GM21360 (cell line): Measurements from ENCODE around the gene SEMA7A.
A peak's percentile ranks its signal among the peaks of the same experiment; 100 is the strongest.

Source experiments
- ATAC-seq: cut with Tn5 transposase; IDR thresholded peaks from one replicate; pipeline ENCODE4 v1.9.1; 2021; ENCODE audit warnings: mild to moderate bottlenecking, moderate library complexity; ENCODE audit not compliant: unreplicated experiment

SEMA7A gene

DNA sequence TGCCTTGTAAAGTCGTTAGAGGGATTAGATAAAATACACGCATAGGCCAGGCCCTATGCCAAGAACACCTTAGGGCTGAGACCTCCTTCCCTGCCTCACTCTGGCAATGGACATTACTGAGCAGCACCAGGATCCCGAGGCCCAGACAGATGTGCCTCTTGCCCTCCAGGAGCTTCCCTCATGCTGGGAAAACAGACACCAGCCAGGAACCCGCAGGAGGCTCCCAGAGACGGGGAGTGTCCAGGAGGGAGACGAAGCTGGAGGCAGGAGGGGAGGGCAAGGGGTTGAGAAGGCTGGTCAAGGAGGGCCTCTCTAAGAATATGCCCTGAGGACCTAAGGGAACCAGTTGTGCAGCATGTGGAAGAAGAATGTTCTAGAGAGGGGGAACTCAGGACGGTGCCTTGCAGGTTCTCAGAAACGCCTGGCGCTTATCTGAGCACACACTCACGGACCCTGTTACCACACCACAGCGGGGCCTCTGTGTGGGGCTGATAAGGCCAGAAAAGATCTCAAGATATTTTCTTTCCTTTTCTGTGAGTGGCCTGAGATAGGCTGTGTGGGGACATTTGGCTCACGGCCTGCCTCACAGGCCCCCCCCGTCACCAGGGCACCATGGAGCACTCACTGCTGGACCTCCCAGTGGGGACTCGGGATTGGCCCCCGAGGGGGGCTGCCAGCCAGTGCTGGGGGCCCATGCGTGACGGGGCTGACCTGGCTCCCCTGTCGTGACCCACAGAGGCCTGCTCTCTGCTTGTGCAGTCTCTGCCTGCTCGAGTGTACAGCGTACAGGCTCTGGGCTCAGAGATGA, 44.3 kb downstream of the SEMA7A start:
- ATAC-seq: no peak

DNA sequence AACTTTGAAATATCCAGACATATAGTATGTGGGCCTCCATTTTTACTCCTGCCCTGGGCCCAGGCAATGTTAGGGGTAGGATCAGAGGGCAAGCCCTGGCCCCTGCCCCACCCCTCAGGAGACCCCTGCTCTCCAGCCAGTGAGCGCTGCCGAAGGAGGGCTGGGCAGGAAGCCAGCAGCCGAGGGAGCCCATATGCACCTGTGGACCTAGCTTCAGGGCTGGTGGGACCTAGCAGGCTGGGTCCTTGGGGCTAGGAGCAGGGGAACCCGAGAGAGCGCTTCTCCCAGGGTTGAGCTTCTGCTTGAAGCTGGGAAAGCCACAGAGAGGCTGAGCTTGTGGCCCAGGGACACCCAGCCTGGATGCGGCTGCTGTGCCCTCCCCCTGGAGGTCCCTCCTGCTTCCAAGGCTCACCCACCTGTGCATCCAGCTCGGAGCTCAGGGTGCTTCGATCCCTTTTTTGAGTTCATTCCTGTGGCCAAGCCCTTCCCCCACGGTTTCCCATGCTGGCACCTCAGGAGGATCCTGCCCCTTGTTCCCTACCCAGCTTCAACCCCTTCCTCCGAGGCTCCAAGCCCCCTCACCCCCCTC, 45.3 kb downstream of the SEMA7A start:
- no peak for ATAC-seq

DNA sequence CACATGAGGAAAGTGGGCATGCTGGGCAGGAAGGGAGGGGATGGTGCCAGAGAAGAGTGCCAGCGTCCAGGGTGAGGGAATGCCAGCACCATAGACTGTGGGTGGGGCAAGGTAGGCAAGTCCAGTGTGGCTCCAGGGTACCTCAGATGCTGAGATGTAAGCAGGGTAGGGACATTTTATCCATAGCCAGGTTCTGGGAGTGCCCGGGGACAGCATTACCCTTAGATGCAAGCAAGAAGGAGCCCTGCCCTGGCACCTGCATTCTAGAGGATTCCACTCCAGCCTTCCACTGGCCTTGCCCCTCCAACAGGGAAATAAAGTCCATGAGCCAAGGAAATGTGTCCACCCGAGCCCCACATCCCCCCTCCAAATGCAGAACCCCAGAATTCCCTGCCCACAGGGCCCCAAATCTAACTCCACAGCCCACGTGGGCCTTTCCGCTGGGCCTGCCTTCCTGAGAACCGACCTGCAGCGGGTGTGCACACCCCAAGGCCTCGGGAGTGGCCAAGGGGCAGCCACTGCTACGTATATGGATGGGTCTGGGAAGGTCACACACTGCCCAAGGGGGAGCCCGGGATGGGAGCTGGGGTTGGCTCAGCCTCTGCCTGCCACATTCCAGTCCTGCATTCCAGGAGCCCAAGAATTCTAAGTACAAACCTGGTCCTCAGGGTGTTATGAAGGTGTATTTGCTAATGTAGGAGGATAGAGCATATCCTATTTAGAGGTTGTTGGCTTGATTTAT, 46.0 kb downstream of the SEMA7A start:
- no peak for ATAC-seq

DNA sequence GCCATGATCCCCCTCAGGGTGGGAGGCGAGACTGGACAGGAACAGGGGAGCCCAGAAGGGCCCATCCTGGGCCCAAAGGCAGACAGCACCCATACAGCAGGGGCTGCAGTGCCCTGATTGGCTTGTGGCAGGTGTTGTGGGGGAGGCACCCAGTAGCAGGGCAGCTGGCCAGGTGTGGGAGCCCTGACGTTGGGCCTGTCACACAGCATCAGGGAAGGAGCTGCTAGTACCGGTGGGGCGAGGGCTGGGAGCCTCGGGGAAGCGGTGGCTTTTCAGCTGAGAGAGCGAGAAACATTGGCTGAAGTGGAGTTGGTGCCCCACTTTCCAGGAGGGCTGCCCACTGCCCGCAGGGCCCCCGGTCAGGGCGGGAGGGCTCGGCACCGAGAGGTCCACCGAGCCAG, 46.6 kb downstream of the SEMA7A start:
- no peak for ATAC-seq

DNA sequence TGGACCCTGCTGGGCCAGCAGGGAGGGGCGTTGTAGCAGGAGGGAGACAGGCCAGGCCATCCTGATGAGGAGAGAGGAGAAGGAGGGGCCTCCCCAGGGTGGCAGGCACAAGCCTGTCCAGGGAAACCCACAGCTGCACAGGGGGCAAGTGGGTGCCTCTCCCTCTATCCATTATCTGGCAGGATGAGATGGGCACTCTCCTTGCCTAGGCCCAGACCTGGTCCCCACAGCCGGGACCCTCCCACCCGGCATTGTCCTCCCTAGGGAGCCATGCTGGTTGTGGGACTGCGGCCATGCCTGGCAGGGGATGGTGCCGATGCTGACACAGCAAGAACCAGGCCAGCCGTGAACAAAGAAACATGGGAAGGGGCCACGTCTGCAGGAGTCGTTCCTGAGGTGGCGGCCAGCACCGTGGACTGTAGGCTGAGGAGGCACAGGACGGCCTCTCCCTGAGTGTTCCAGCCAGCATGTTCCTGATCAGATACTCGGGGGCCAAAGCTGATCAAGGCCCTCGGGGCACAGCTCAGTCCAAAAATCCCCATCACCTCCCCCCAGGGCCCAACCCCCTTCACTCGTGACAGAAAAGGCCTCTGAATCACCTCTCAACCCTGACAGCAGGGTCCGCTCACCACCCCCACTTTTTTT, 47.1 kb downstream of the SEMA7A start:
- no peak for ATAC-seq

DNA sequence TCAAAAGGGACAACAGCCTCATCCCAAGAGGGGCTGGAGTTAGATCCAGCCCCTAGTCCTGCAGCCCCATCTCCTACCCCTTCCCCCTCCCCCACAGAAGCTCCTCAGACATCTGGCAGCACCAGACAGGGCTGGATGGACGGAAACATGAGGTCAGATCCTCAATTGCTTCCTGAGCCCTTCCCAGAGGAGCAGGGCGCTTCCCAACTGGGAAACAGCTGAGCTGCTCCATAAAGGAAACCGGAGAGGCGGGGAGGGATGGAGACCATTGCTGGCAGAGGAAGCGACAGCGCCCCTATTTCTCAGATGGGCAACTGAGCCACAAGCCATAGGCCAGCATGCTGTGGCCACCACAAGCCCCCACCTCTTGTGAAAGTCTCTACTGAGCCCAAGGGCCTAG, 48.0 kb downstream of the SEMA7A start:
- ATAC-seq: no peak

DNA sequence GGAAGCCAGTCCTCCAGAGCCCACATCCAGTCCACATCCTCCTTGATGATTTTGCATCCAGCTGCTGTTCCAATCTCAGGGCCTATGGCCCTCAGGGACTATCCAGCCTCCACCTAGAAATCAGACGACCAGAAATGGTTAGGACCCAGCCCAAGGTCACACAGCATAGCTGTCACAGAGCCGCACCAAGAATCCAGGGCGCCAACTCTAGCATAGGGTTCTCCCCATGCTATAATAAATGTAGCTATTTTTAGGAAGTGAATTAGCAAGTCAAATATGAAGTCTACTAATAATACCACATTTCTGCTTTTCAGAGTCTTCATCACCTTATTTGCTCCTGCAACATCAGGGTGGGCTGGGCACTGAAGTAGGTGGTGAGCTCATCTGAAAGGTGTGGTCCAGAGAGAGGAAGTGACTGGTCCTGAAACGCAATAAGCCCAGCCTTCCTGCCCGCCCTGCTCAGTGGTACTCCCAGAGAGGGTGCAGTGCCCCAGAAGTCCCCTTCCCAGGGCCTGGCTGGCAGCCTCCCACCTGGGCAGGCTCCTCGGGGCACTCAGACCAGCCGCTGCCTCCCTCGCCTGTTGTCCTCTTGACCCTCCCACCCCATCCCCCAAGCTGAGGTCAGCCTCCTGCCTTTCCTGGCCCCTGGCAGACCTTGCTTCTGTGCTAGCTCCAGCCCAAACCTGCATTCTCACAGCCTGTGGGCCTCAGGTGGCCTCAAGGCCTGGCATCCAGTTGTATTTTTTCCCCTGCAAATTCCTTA, 48.7 kb downstream of the SEMA7A start:
- ATAC-seq: peak; percentile 52

DNA sequence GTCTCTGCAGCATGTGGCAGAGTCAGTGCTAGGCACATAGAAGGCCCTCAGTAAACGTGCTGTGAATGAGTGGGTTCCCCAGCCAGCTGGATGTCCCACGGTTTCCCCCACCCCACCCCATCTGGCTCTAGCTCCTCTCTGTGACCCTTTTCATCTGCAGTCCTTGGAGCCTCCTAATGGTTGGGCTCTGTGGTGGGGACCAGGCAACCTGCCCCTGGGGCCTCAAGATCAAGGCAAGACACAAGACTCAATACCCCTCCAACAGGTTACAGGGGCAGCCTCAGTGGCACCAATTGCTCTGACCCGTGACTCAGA, 49.2 kb downstream of the SEMA7A start:
- ATAC-seq: no peak

DNA sequence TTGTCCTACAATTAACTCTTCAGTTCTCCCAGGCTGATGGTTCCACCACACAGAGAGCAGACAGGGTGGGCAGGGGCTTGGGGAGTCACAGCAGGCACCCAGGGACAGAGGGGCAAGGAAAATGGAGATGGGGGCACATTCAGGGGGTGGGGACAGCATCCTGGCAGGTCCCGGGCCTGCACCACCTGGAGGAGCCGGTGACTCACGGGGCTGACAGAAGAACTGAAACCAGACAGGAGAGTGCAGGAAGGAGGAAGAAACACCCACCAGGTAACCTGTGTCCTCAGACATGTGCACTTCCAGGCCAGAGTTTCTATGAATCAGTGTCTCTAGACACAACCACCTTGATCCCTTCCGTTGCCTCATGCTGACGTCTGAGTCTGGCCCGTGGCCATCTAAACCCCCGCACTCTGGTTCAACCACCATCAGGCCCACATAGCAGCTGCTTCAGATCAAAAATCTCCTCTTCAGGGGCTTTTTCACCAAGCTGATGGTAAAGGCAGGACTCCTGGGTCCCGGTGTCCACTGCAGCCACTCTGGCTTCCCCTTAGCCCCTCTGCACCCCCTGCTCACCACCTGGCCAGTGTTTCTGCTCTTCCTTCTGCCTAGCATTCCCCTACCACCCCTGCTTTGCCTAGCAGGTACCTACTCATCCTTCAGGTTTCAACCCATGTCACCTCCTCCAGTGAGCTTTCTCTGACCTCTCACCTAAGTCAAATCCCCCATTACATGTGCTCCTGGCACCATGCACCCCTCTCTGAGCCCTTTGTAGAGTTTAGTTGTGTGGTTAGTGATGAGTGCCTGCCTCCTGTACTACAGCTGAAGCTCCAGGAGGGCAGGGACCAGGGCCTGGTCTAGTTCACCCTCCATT, 49.8 kb downstream of the SEMA7A start:
- peak; percentile 46 for ATAC-seq

DNA sequence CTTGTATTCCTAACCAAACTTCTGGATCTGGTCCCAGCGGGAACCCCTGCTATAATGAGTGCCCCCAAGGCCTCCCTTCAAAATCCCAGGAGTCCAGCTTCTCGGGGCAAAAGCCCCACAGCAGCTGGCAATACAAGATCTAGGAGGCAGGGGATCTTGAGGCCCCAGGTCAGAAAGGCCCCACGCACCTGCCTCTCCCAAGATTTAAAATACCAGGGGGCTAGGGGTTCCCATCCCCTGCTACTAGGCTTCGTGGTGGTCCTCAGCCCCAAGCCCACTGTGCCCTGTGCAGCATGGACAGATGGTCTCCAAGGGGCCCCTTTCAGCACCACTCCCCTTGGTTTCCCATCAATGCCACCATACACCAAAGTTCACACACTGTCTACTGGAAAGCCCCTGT, 50.5 kb downstream of the SEMA7A start:
- no peak for ATAC-seq

DNA sequence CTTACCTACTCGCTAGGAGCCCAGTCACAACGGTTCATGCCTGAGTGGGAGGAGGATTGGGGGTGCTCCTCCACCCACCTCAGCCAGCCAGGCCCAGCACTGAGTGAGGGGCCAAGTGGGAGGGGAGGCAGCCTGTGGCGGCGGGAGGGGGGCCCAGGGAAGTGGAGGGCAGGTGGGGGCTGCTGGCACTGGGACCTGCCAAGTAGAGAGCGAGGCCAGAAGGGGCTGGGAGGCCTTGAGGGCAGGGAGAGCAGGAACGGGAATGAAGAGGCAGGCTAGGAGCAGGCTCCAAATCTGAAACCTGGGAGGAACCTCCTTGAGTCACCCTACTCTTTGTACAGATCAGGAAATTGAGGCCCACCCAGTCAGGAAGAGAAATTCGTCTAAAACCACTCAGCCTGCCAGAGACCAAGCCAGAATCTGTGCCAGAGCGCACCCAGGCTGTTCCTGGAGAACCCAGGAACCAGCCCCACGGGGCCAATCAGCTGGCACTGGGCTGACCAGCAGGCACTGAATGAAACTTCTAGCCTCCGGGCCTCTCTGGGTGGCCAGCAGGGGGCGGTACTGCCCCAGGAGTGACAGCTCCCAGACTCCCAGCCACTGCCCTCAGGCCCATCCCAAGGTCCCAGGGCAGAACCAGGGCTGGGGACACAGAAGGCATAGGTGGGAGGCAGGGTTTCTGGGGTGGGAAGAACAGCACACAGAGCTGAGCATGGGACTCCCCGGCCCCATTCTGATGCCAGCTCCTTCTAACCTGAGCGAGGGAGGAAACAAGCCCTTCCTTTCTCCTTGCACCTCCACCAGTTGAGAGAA, 51.5 kb downstream of the SEMA7A start:
- ATAC-seq: no peak

DNA sequence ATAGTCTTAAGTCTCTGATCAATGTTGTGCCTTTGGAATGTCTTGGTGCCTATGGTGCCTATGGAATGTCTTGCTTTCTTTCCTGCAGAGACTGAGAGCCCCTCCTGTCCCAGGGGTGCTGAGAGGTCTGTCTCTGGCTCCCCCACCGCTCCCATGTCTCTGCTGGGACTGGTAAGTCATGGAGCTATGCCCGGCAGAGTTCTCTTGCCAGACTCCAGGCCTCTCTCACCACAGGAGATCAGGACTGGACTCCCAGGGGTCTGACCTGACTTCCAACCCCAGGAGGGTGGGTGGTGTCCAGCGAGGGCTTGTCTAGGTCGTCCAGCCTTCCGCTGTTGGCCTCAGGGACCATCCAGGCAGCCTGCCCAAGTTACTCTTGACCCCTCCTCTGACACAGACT, 52.3 kb downstream of the SEMA7A start:
- ATAC-seq: no peak

DNA sequence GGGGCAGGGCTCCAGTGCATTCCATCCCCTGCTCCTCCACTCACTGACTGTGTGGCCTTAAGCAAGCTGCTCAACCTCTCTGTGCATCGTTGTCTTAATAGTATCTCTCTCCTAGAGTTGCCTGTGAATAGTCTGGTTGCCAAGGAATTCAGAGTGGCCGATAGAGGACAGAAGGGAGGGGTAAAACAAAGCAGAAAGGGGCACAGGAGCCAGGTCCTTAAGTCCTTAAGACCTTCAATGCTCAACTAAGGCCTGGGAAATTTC, 52.6 kb downstream of the SEMA7A start:
- ATAC-seq: no peak

DNA sequence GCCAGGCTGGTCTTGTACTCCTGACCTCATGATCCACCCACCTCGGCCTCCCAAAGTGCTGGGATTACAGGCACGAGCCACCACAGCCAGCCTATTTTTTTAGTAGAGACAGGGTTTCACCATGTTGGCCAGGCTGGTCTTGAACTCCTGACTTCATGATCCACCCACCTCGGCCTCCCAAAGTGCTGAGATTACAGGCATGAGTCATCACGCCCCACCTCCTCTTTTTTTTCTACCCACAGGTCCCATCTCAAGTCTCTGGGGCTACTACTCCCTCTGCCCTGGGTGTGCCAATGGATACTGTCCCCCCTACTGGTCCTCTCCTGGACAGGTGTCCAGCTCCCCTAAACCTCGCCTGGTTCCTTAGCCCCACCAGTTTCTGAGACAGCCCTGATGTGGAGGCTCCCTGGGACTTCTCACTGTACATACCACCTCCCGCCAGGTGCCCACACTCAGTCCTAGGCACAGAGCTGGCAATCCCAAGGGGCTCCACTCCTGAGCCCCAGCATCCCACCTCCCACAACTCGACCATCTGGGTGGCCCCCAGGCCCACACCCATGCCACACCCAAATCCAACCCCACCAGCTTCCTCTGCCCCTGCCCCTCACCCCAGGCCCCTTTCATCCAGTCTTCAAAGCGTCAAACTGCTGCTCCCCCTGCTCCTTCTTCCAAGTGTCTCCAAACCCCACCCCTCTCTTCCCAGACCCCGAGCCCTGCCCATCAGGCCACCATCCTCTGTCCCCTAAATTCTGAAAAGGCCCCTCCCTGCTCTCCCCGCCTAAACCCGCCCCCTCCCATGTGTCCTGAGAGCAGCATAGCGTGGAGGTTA, 53.2 kb downstream of the SEMA7A start:
- ATAC-seq: no peak

DNA sequence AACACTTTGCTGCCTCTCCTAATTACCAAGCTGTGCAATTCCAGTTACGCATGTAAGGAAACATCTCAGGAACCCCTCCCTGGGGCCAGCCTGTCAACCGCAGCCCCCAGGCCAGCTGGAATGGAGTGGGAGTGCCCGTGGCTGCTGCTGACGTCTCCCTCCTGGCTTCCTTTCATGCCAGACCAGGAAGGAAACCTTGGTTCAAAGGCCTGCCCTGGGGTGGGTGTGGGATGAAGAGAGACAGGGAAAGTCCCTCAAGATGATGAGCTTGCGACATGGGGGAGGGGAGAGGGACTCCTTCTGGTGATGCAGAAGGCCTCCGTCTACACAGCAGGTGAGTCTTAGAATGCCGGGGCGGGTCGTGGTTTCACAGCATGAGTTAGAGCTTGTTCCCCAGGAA, 54.9 kb downstream of the SEMA7A start:
- no peak for ATAC-seq

DNA sequence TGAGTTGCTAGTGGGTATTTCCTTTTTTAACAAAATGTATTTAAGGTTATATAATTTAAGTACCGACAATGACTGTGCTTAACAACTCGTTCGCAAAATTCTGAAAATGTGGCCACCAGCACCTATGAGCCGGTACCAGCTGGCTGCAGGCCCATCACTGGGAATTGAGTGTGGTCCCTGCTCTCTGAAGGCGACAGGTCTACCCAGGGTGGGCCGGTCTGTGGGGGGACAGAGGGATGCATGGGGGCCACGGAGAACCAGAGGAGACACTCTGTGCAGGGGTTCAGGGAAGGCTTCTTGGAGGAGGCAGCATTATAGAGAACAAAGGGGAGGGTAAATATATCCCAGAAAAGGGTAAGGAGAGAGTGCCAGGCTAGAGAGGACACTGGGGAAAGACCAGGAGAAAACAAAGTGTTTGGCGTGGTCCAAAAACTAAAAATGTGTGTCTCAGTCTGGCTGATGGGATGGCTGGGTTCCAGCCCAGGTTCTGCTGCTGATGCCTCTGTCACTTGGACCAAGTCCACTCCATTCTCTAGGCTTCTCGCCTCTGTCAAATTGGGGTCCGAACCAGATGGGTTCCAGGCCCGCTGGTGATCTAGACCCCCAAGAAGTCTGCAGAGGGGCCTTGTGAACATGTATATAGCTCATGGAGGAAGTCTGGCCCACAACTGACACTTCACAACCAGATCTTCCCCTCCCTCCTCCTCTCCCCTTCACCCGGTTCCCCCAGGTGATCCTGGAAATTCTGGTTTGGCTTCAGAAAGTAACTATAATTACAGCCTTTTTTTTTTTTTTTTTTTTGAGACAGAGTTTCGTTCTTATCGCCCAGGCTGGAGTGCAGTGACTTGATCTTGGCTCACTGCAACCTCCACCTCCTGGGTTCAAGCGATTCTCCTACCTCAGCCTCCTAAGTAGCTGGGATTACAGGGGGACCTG, 55.7 kb downstream of the SEMA7A start:
- no peak for ATAC-seq

DNA sequence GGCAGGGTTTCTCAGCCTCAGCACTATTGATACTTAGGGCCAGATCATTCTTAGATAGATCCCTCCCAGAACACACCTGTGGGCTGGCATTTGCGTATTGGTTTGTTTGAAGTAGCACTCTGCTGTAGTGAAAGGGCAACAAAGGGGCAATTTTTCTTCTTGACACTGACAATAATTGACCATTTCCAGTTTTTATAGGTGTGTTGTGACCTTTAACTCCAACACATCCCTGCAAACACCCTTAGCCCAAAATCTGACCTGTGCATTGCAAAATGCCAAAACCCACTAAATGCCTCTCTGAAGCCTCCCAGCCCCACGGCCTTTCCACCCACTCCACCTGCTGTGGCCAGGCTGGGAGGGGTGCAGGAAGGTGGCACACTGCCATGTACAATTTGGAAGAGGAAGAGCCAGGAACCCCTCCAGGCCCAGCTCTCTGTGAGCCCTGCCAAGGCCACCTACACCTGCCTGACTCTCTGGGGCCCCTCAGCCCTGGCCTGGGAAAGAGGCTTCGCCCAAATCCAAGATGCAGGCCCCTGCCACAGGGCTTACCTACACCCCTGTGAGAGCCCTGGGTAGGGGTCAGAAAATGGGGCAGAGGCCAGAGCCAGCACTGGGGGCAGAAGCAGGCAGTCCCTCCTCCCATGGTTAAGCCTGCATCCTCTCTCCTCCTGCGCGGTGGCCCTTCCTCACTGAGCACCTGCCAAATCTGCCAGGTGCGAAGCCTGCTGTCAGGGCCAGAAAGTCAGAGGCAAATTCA, 56.8 kb downstream of the SEMA7A start:
- no peak for ATAC-seq
